ENCODE measurements around the gene TANGO2. TPM values are rescaled to one million over a fixed set of nuclear protein-coding genes. Genes with fewer than 3 reads are reported as not detected.

TANGO2 gene
- total and polyA plus RNA-seq, 9 donors, result 11.0 to 17.5 (median 13.3) TPM

DNA sequence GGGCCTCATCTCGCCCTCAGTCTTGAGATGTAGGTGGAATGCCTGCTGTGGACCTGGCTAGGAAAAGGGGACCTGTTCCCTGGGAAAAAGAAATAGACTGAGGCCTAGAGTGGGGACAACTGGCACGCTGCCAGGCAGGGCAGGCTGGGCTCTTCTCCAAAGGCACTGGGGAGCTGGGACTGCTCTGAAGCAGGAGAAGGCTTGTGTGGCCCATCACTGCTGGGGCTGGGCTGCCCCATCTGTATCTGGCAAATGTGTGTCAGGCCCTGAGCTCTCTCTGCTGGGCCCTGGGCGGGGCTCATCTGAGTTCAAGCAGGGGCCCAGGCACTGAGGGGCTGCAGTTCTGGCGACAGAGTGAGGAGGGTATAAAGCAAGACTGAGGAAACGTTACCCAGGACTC, 37.2 kb upstream of the TANGO2 start:
- H3K9me3 ChIP-seq, result no peaks in the 10 kb centered on the region
- no peak overlapping the region for H3K27ac ChIP-seq
- WGBS, 3 donors, result 75 to 76% (median 75%) methylated on average over 5 of the region's 5 CpGs
- intact Hi-C loops (cut with DNase I), result no loop called here
- H3K27me3 ChIP-seq, result no peaks in the 10 kb centered on the region
- TF ChIP-seq EP300 (IDR thresholded peaks at IDR 0.05), result no peak
- TF ChIP-seq POLR2A (IDR thresholded peaks at IDR 0.05), result no peak
- TF ChIP-seq, protein P1, sequence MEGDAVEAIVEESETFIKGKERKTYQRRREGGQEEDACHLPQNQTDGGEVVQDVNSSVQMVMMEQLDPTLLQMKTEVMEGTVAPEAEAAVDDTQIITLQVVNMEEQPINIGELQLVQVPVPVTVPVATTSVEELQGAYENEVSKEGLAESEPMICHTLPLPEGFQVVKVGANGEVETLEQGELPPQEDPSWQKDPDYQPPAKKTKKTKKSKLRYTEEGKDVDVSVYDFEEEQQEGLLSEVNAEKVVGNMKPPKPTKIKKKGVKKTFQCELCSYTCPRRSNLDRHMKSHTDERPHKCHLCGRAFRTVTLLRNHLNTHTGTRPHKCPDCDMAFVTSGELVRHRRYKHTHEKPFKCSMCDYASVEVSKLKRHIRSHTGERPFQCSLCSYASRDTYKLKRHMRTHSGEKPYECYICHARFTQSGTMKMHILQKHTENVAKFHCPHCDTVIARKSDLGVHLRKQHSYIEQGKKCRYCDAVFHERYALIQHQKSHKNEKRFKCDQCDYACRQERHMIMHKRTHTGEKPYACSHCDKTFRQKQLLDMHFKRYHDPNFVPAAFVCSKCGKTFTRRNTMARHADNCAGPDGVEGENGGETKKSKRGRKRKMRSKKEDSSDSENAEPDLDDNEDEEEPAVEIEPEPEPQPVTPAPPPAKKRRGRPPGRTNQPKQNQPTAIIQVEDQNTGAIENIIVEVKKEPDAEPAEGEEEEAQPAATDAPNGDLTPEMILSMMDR (IDR thresholded peaks at IDR 0.05), result no peak
- no peaks in the 10 kb centered on the region for H3K36me3 ChIP-seq
- no peak overlapping the region for H3K4me3 ChIP-seq
- H3K4me1 ChIP-seq (ENCODE audit: insufficient read depth), result no peaks in the 10 kb centered on the region
- peak in 2 of 5 donors; percentile 37 to 44 for DNase-seq

DNA sequence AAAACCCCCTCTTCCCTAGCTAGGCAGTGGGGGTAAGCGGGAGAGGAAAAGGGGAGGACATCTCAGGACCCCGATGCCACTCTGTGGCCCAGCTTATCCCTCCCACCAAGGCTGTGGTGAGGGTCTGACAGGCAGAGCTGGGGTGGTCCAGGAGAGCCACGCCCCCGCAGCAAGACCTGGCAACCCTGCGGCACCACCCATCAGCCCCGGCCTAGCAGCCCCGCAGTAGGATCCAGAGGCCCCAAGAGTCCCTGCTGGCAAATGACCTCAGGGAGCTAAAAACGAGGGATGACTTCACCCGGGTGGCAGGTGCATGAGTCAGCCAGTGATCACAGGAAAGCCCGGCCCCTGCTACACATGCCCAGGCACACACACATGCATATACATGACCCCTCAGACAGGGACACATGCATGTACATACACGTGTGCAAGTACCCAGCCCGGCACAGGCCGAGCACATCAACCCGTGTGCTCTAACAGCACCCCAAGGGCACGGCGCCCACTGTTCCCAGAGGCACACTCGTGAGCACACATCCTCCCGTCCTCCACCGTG, 36.6 kb upstream of the TANGO2 start:
- no peaks in the 10 kb centered on the region for H3K9me3 ChIP-seq
- H3K4me1 ChIP-seq (ENCODE audit: insufficient read depth), result no peaks in the 10 kb centered on the region
- peak in 2 of 5 donors; percentile 28 to 36 for DNase-seq
- H3K4me3 ChIP-seq, result no peak overlapping the region
- no peaks in the 10 kb centered on the region for H3K36me3 ChIP-seq
- intact Hi-C loops (cut with DNase I), result no loop called here
- no peaks in the 10 kb centered on the region for H3K27me3 ChIP-seq
- WGBS, 3 donors, result 80 to 89% (median 86%) methylated on average over 11 to 19 of the region's 19 CpGs
- no peak overlapping the region for H3K27ac ChIP-seq
- TF ChIP-seq POLR2A (IDR thresholded peaks at IDR 0.05), result no peak
- TF ChIP-seq EP300 (IDR thresholded peaks at IDR 0.05), result no peak
- TF ChIP-seq, protein P1 (IDR thresholded peaks at IDR 0.05), result no peak

DNA sequence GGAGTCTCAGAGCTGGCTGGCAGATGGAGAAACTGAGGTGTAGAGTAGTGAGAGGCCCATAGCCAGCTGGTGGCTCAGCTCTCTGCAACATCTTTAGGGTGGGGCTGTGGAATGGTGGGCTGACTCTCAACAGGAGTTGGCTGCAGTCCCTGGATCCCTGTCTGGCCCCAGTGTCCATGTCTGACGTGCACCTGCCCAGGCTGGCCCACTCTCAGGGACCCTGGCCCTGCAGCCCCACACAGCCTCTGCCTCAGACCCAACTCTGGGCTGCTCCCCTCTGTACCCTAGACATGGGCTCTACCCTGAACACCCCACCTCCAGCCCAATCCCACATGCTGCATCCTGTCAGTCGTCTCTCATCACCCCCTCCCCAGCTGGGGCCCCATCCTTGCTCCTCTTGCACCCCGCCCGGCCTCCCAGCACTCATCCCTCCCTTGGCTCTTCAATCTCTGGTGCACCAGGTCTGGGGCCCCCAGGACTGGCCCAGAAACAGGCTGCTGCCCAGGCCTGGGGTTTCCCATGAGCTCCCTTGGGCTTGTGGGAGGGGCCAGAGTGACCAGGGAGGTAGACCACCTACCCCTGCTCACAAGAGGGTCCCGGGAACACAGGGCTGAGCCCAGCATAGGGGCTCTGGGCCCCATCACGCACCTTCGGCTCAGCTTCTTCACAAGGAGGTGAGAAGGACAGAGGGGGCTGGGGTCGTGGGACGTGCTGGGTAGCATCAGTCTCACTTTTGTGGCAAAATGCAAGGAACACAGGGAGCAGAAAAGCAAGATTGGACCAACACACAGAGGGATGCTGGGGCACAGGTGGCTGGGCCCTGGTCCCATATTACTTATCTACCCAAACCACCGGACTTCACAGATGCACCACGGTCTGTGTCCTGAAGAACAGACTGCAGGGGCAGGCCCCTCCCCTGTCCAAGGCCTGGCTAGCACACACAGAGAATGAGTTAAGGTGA, 35.8 kb upstream of the TANGO2 start:
- intact Hi-C loops (cut with DNase I), result no loop called here
- 83 to 88% (median 87%) methylated on average over 11 of the region's 11 CpGs for WGBS, 3 donors
- TF ChIP-seq POLR2A (IDR thresholded peaks at IDR 0.05), result no peak
- TF ChIP-seq, protein P1 (IDR thresholded peaks at IDR 0.05), result no peak
- no peak for TF ChIP-seq EP300 (IDR thresholded peaks at IDR 0.05)

DNA sequence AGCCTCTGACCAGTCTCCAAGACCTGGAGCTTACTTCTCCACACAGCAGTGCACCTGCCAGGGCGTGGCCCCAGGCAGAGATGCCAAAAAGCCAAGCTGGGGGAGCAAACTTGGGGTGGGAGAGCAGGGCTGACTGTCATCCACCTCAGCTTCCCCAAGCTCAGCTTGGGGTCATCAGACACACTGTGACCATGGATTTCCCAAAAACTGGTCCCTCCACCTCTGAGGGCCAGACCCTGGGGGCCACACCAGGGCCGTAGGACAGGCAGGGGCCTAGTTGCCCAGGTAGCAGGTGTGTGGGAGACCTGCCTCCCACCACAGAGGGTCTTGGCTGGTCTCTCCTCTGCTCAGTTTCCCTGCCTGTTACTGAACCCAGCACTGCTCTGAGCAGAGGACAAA, 34.9 kb upstream of the TANGO2 start:
- peak in 1 of 5 donors; percentile 39 for DNase-seq
- Histone ChIP-seq H3K4me1 (ENCODE audit: insufficient read depth) (no peaks in the 10 kb centered on the region), H3K9me3 (no peaks in the 10 kb centered on the region), H3K27me3 (no peaks in the 10 kb centered on the region), H3K36me3 (no peaks in the 10 kb centered on the region), H3K27ac (no peak overlapping the region), H3K4me3 (peak overlapping the region; percentile 54)
- 36 to 57% (median 39%) methylated on average over 2 of the region's 2 CpGs for WGBS, 3 donors
- TF ChIP-seq, protein P1 (IDR thresholded peaks at IDR 0.05), result no peak
- TF ChIP-seq POLR2A (IDR thresholded peaks at IDR 0.05) (no peak), EP300 (IDR thresholded peaks at IDR 0.05) (no peak)
- intact Hi-C loops (cut with DNase I), result no loop called here

More for the DNA sequence above, 35.8 kb upstream of the TANGO2 start:
- peak in 2 of 5 donors; percentile 17 to 38 for DNase-seq
- Histone ChIP-seq H3K4me1 (ENCODE audit: insufficient read depth) (no peaks in the 10 kb centered on the region), H3K36me3 (no peaks in the 10 kb centered on the region), H3K9me3 (no peaks in the 10 kb centered on the region), H3K27ac (no peak overlapping the region), H3K4me3 (no peak overlapping the region), H3K27me3 (no peaks in the 10 kb centered on the region)
